Effector memory CD8-positive, alpha-beta T cell (primary cell): ENCODE data around the gene UNC13C.

ENCODE experiments used
- ATAC-seq: fragments of 150-1000 bp; cut with Tn5 transposase; replicated peaks from 2 replicates; pipeline ENCODE4 v1.10.0; 2021; ENCODE audit warnings: mild to moderate bottlenecking, moderate library complexity
- DNase-seq, 3 experiments: peaks; one replicate each; pipeline ENCODE4 v3.0.0; 2021
- H3K27ac Mint-ChIP-seq, 2 donors: one replicate each; pipeline ENCODE4 v1.8.0; 2022; ENCODE audit warnings: mild to moderate bottlenecking in 2 of 2, mixed read lengths in 2 of 2, moderate library complexity in 2 of 2
- H3K27me3 Mint-ChIP-seq, 2 donors: one replicate each; pipeline ENCODE4 v1.8.0; 2022; ENCODE audit warnings: mixed read lengths in 2 of 2
- H3K36me3 Mint-ChIP-seq: one replicate; pipeline ENCODE4 v1.8.0; 2022; ENCODE audit warnings: mild to moderate bottlenecking, moderate library complexity, mixed read lengths; ENCODE audit not compliant: insufficient read depth
- H3K4me1 Mint-ChIP-seq, 2 donors: one replicate each; pipeline ENCODE4 v1.8.0; 2022; ENCODE audit warnings: low read depth in 2 of 2, mixed read lengths in 2 of 2
- H3K4me3 Mint-ChIP-seq, 2 donors: one replicate each; pipeline ENCODE4 v1.8.0; 2022; ENCODE audit warnings: mild to moderate bottlenecking in 2 of 2, mixed read lengths in 2 of 2, moderate library complexity in 2 of 2
- H3K9me3 Mint-ChIP-seq, 2 donors: one replicate each; pipeline ENCODE4 v1.8.0; 2022; ENCODE audit warnings: mixed read lengths in 2 of 2

UNC13C gene

DNA sequence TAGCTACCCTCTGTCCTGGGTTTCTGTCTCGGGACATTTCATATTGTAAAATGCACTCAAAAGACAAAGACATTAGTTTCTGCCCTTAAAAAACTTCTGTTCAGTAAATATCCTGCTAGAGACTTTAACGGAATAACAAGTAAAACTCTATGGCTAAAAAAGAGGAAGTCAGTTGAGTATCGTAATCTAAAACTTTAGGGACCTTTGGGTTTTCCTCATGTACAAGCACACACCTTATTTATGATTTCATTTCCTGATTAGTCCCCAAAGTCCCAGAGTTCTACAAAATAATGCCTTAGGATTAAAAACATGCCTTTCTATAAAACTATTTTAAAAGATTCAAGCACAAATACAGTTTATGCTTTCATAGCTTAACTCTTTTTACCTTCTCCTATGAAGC is 585.9 kb downstream of the UNC13C start:
- no peak for ATAC-seq
- H3K4me3 Mint-ChIP-seq = no peak overlapping the region

GRCh38 chr15:54566654-54567053 is 588.4 kb downstream of the UNC13C start:
- Mint-ChIP-seq H3K4me3 (no peak overlapping the region), H3K27ac (no peak overlapping the region), H3K9me3 (peaks cover 0 to 6% of the 10 kb centered on the region in 2 donors), H3K27me3 (peaks cover 0 to 4% of the 10 kb centered on the region in 2 donors), H3K4me1 (no peaks in the 10 kb centered on the region), H3K36me3 (no peaks in the 10 kb centered on the region)
- DNase-seq = no peak
- no peak for ATAC-seq

More for the DNA sequence above, 585.9 kb downstream of the UNC13C start:
- no peak overlapping the region for H3K27ac Mint-ChIP-seq
- H3K27me3 Mint-ChIP-seq = peaks cover 0 to 4% of the 10 kb centered on the region in 2 donors
- no peaks in the 10 kb centered on the region for H3K4me1 Mint-ChIP-seq
- no peak for DNase-seq
- no peaks in the 10 kb centered on the region for H3K36me3 Mint-ChIP-seq
- H3K9me3 Mint-ChIP-seq = peaks cover 0 to 4% of the 10 kb centered on the region in 2 donors

DNA sequence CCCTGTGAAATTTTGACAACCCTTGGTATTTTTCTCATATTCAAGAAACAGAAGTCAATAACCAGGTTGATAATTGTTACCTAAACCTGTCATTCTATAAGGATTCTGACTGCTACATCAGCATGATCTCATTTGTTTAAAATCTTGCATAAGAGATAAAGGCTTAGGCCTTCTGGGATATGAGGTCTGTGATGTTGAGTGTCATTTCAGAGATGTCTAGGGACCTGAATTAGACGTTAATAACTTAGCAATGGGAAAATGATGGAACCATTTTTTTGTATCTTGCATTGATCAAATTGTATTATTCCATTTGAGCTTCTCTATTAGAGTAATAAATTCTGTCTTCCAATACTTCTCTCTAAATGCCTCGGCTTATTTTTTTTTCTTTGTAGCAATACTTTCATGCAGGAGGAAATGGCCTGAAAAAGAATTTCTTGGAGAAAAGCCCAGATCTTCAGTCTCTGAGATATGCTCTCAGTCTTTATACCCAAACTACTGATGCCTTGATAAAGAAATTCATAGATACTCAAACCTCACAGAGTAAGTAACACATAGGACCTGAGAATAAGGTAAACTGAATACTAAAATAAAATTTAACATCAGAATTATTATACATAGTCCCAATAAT is 589.3 kb downstream of the UNC13C start:
- no peak overlapping the region for H3K27ac Mint-ChIP-seq
- no peak for ATAC-seq

GRCh38 chr15:54568381-54568780 is 590.1 kb downstream of the UNC13C start:
- ATAC-seq (no peak), DNase-seq (no peak)
- Mint-ChIP-seq H3K4me1 (no peaks in the 10 kb centered on the region), H3K27ac (no peak overlapping the region), H3K9me3 (peaks cover 0 to 6% of the 10 kb centered on the region in 2 donors), H3K4me3 (no peak overlapping the region), H3K36me3 (no peaks in the 10 kb centered on the region), H3K27me3 (peaks cover 0 to 4% of the 10 kb centered on the region in 2 donors)

More for the DNA sequence above, 589.3 kb downstream of the UNC13C start:
- peaks cover 0 to 6% of the 10 kb centered on the region in 2 donors for H3K9me3 Mint-ChIP-seq
- H3K4me3 Mint-ChIP-seq = no peak overlapping the region
- peaks cover 0 to 4% of the 10 kb centered on the region in 2 donors for H3K27me3 Mint-ChIP-seq
- DNase-seq = no peak
- H3K4me1 Mint-ChIP-seq = no peaks in the 10 kb centered on the region
- no peaks in the 10 kb centered on the region for H3K36me3 Mint-ChIP-seq

DNA sequence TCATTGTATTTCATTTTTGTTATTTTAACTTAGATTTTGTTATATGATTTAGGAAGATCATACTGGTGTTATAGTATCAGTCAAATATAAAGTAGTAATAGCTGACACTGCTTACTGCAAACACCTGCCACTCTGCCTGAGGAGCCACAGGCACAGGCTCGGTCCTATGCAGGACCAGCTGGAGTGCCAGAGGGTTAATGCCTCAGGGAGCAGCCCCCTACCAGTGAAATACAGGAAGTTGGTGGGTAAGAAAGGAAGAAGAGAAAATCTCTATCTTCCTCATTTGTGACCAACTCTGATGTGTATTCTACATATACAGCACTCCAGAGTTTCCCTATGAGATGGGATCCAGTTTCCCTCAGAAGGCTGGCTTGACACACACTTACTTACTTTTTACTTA is 593.3 kb downstream of the UNC13C start:
- ATAC-seq = no peak
- Mint-ChIP-seq H3K27ac (no peak overlapping the region), H3K27me3 (no peaks in the 10 kb centered on the region), H3K4me3 (no peak overlapping the region), H3K36me3 (no peaks in the 10 kb centered on the region), H3K4me1 (no peaks in the 10 kb centered on the region), H3K9me3 (peaks cover 0 to 6% of the 10 kb centered on the region in 2 donors)
- DNase-seq = no peak

DNA sequence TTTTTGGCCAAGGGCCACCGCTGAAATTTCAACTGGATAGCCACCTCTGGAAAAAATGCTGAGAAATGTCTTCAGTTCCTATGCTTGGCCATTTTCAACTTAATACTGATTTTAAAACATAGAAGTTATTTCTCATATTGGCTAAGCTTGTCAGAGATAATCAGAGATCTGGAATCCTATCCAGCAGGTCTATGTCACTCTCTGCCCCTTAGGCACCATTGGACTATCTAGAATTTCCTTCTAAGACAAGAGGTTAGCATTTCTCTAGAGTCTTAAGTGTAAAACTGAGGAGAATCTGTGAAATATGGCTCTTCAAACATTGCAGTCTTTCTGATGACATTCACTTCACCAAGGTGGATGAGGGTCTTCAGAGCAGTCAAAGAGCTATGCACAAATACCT is 597.3 kb downstream of the UNC13C start:
- Mint-ChIP-seq H3K27ac (no peak overlapping the region), H3K36me3 (no peaks in the 10 kb centered on the region), H3K4me3 (no peak overlapping the region)

DNA sequence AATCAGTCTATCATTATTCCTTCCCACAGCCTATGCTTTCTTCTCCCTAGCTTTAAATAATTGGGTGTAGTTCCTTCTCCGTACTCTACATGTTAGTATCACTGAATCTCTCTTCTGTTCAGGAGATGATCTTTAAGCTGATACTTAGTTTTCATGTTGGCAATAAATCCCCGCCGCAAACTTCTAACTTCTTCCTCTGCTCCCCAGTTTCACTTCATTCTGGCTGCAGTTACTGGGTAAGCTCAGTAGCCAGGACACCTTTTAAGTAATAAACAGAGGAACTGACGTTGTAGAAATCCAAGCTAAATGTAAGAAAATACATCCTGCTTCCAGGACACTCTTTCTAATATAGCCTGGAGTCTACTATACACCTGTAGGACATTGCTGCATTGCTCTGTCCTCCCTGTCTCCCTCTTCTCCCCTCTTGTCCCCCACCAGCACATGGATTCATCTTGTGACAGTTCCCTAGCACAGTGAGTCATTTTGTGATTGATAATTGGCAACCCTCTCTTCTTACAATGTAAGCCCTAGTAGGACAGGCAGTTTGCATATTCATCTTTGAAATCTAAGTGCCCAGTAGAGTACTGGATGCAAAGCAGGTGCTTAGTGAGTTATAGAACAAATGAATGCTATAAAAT is 598.2 kb downstream of the UNC13C start:
- ATAC-seq (no peak), DNase-seq (no peak)
- H3K9me3 Mint-ChIP-seq = peaks cover 3 to 6% of the 10 kb centered on the region in 2 donors
- no peak overlapping the region for H3K4me3 Mint-ChIP-seq
- H3K27me3 Mint-ChIP-seq = no peaks in the 10 kb centered on the region
- no peaks in the 10 kb centered on the region for H3K36me3 Mint-ChIP-seq
- no peaks in the 10 kb centered on the region for H3K4me1 Mint-ChIP-seq
- H3K27ac Mint-ChIP-seq = no peak overlapping the region

More for the DNA sequence above, 597.3 kb downstream of the UNC13C start:
- ATAC-seq (no peak), DNase-seq (no peak)
- Mint-ChIP-seq H3K4me1 (no peaks in the 10 kb centered on the region), H3K27me3 (no peaks in the 10 kb centered on the region), H3K9me3 (peaks cover 0 to 6% of the 10 kb centered on the region in 2 donors)

GRCh38 chr15:54577476-54578250 is 599.4 kb downstream of the UNC13C start:
- H3K4me3 Mint-ChIP-seq = no peak overlapping the region
- H3K4me1 Mint-ChIP-seq = no peaks in the 10 kb centered on the region
- DNase-seq (no peak), ATAC-seq (no peak)
- H3K27ac Mint-ChIP-seq = no peak overlapping the region
- no peaks in the 10 kb centered on the region for H3K36me3 Mint-ChIP-seq
- peaks cover 3 to 6% of the 10 kb centered on the region in 2 donors for H3K9me3 Mint-ChIP-seq
- H3K27me3 Mint-ChIP-seq = no peaks in the 10 kb centered on the region

DNA sequence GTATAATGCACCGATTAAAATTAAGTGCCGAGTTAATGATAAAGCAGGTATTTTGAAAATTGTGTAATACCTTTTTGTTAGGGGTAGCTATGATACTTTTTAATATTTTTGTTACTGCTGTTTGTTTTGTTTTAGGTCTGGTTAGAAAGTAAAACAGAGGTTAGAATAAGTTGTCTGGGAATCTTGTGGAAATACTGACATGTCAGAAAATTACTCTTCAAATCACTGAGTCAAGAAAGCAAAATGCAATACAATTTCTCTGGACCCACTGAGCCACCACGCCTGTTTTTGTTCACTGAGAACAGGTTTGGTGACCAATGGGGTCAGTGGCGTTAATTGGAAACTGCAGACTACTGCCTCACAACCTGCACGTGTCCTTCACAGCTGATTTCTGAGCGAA is 601.6 kb downstream of the UNC13C start:
- H3K36me3 Mint-ChIP-seq = no peaks in the 10 kb centered on the region
- no peaks in the 10 kb centered on the region for H3K4me1 Mint-ChIP-seq
- H3K4me3 Mint-ChIP-seq = no peak overlapping the region
- peaks cover 3 to 6% of the 10 kb centered on the region in 2 donors for H3K9me3 Mint-ChIP-seq
- DNase-seq (no peak), ATAC-seq (no peak)
- H3K27me3 Mint-ChIP-seq = no peaks in the 10 kb centered on the region
- H3K27ac Mint-ChIP-seq = no peak overlapping the region

- H3K27me3 Mint-ChIP-seq = no peaks in the 10 kb centered on the region
- DNase-seq (no peak), ATAC-seq (no peak)
- peaks cover 3 to 6% of the 10 kb centered on the region in 2 donors for H3K9me3 Mint-ChIP-seq
- no peak overlapping the region for H3K4me3 Mint-ChIP-seq
- H3K4me1 Mint-ChIP-seq = no peaks in the 10 kb centered on the region
- H3K36me3 Mint-ChIP-seq = no peaks in the 10 kb centered on the region
- no peak overlapping the region for H3K27ac Mint-ChIP-seq
Measured at GRCh38 chr15:54580643-54581042, 602.4 kb downstream of the UNC13C start.

- H3K4me3 Mint-ChIP-seq = no peak overlapping the region
- no peaks in the 10 kb centered on the region for H3K27me3 Mint-ChIP-seq
- H3K27ac Mint-ChIP-seq = no peak overlapping the region
- no peaks in the 10 kb centered on the region for H3K36me3 Mint-ChIP-seq
- no peaks in the 10 kb centered on the region for H3K4me1 Mint-ChIP-seq
- H3K9me3 Mint-ChIP-seq = peaks cover 3 to 6% of the 10 kb centered on the region in 2 donors
- DNase-seq (no peak), ATAC-seq (no peak)
Measured at GRCh38 chr15:54582863-54583643, 604.8 kb downstream of the UNC13C start.

- Mint-ChIP-seq H3K27ac (no peak overlapping the region), H3K9me3 (peaks cover 3 to 6% of the 10 kb centered on the region in 2 donors), H3K27me3 (no peaks in the 10 kb centered on the region), H3K4me3 (no peak overlapping the region), H3K36me3 (no peaks in the 10 kb centered on the region), H3K4me1 (no peaks in the 10 kb centered on the region)
- DNase-seq = no peak
- no peak for ATAC-seq
Measured at GRCh38 chr15:54585063-54585462, 606.8 kb downstream of the UNC13C start.

DNA sequence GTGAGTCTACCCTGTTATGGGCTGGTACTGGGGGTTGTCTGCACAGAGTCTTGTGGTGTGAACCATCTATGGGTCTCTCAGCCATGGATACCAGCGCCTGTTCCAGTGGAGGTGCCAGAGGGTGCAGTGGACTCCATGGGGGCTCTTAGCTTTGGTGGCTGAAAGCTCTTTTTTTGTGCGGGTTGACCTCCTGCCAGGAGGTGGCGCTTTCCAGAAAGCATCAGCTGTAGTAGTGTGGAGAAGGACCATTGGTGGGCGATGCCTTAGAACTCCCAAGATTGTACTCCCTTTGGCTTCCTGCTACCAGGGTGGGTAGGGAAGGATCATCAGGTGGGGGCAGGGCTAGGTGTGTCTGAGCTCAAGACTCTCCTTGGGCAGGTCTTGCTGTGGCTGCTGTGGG is 615.9 kb downstream of the UNC13C start:
- DNase-seq (no peak), ATAC-seq (no peak)
- Mint-ChIP-seq H3K27ac (no peak overlapping the region), H3K4me1 (no peaks in the 10 kb centered on the region), H3K36me3 (no peaks in the 10 kb centered on the region), H3K27me3 (peaks cover 5 to 21% of the 10 kb centered on the region in 2 donors), H3K9me3 (peaks cover 8 to 11% of the 10 kb centered on the region in 2 donors), H3K4me3 (no peak overlapping the region)
